Loucy (cell line): Measurements from ENCODE around the gene SIRPA.

ENCODE experiments used
- H2AFZ ChIP-seq: fragments of 200-600 bp; sonication (generic); 2 replicates; pipeline ENCODE4 v1.6.0; 2016; ENCODE audit warnings: antibody characterized with exemption, mild to moderate bottlenecking, low read length, moderate library complexity
- H3F3A ChIP-seq: fragments of 200-600 bp; 2 replicates; pipeline ENCODE4 v1.6.0; 2016; ENCODE audit warnings: antibody characterized with exemption, low read depth, mild to moderate bottlenecking
- H3K27me3 ChIP-seq: fragments of 200-600 bp; sonication (generic); 2 replicates; pipeline ENCODE4 v1.6.1; 2014; ENCODE audit warnings: low read length, mild to moderate bottlenecking; ENCODE audit not compliant: insufficient read depth, poor library complexity, severe bottlenecking
- H3K36me3 ChIP-seq: fragments of 200-600 bp; sonication (generic); 2 replicates; pipeline ENCODE4 v1.6.1; 2016; ENCODE audit warnings: low read length; ENCODE audit not compliant: insufficient read depth
- H3K4me1 ChIP-seq: fragments of 200-600 bp; sonication (generic); 2 replicates; pipeline ENCODE4 v1.5.1; 2014; ENCODE audit warnings: low read length, mild to moderate bottlenecking; ENCODE audit not compliant: insufficient read depth, poor library complexity, severe bottlenecking
- H3K4me2 ChIP-seq: fragments of 200-600 bp; sonication (generic); 2 replicates; pipeline ENCODE4 v1.6.0; 2014; ENCODE audit warnings: antibody characterized with exemption, low read length, low read depth, mild to moderate bottlenecking; ENCODE audit not compliant: poor library complexity, severe bottlenecking
- H3K4me3 ChIP-seq: fragments of 200-600 bp; sonication (generic); 2 replicates; pipeline ENCODE4 v1.5.1; 2014; ENCODE audit warnings: low read length, mild to moderate bottlenecking, mixed read lengths; ENCODE audit not compliant: poor library complexity, severe bottlenecking
- H3K79me2 ChIP-seq: fragments of 200-600 bp; sonication (generic); 2 replicates; pipeline ENCODE4 v1.6.1; 2014; ENCODE audit warnings: low read length; ENCODE audit not compliant: insufficient read depth
- H3K9ac ChIP-seq: fragments of 200-600 bp; sonication (generic); 2 replicates; pipeline ENCODE4 v1.6.0; 2014; ENCODE audit warnings: mild to moderate bottlenecking, low read depth, low read length, moderate library complexity; ENCODE audit not compliant: poor library complexity, severe bottlenecking
- H3K9me2 ChIP-seq: fragments of 200-600 bp; sonication (generic); replicated peaks from 2 replicates; pipeline ENCODE4 v1.6.1; 2016; ENCODE audit warnings: low read depth, low read length, mixed read lengths
- H3K9me3 ChIP-seq: fragments of 200-600 bp; sonication (generic); 2 replicates; pipeline ENCODE4 v1.6.1; 2014; ENCODE audit warnings: mild to moderate bottlenecking, antibody characterized with exemption, low read length, low read depth; ENCODE audit not compliant: insufficient read depth
- H4K20me1 ChIP-seq: fragments of 200-600 bp; sonication (generic); 2 replicates; pipeline ENCODE4 v1.6.0; 2014; ENCODE audit warnings: antibody characterized with exemption, low read length, mild to moderate bottlenecking; ENCODE audit not compliant: insufficient read depth, poor library complexity, severe bottlenecking
- CTCF ChIP-seq: fragments of 200-600 bp; sonication (generic); conservative IDR thresholded peaks from 2 replicates; pipeline ENCODE4 v1.5.1; 2014; ENCODE audit warnings: mild to moderate bottlenecking, antibody characterized with exemption, low read length
- EZH2phosphoT487 ChIP-seq: fragments of 200-600 bp; IDR thresholded peaks from 2 replicates; pipeline ENCODE4 v1.6.1; 2018; ENCODE audit warnings: antibody characterized with exemption, mild to moderate bottlenecking, moderate library complexity, borderline replicate concordance

The SIRPA gene

DNA sequence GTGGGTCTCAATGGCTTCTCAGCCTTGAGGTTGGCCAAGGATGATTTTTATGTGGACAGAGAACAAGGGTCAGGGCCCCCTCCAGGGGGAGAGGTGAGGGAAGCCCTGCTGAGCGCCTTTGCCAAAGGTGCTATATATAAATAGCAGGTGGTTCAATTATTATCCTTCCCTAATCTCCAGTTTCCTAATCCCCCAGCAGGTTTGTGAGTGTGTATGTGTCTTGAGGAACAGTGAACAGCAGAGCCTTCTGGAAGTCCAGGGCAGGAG lies 3.2 kb upstream of the SIRPA start:
- H3K9ac ChIP-seq: no peak overlapping the region
- no peak overlapping the region for H3K4me3 ChIP-seq
- H3K4me2 ChIP-seq: no peak overlapping the region
- TF ChIP-seq EZH2phosphoT487 (no peak), CTCF (no peak)
- no peaks in the 10 kb centered on the region for H3K79me2 ChIP-seq
- H3K4me1 ChIP-seq: no peaks in the 10 kb centered on the region
- no peaks in the 10 kb centered on the region for H3F3A ChIP-seq
- H4K20me1 ChIP-seq: no peaks in the 10 kb centered on the region
- no peaks in the 10 kb centered on the region for H3K9me3 ChIP-seq
- peaks cover 15% of the 10 kb centered on the region for H3K27me3 ChIP-seq
- H3K9me2 ChIP-seq: no peaks in the 10 kb centered on the region
- H3K36me3 ChIP-seq: no peaks in the 10 kb centered on the region
- no peak overlapping the region for H2AFZ ChIP-seq

- no peak for TF ChIP-seq EZH2phosphoT487
- no peaks in the 10 kb centered on the region for H3K9me2 ChIP-seq
- H3K9me3 ChIP-seq: no peaks in the 10 kb centered on the region
- no peak overlapping the region for H2AFZ ChIP-seq
- H3K4me1 ChIP-seq: no peaks in the 10 kb centered on the region
- no peaks in the 10 kb centered on the region for H3K79me2 ChIP-seq
- H3K27me3 ChIP-seq: peaks cover 15% of the 10 kb centered on the region
- H4K20me1 ChIP-seq: no peaks in the 10 kb centered on the region
- H3K4me3 ChIP-seq: no peak overlapping the region
- peak overlapping the region; percentile 73 for H3K4me2 ChIP-seq
- no peak overlapping the region for H3K9ac ChIP-seq
- no peaks in the 10 kb centered on the region for H3K36me3 ChIP-seq
- no peaks in the 10 kb centered on the region for H3F3A ChIP-seq
Measured at GRCh38 chr20:1893721-1894470, 1.3 kb upstream of the SIRPA start.

GRCh38 chr20:1894471-1894950 lies 696 bp upstream of the SIRPA start:
- no peaks in the 10 kb centered on the region for H3K79me2 ChIP-seq
- peaks cover 15% of the 10 kb centered on the region for H3K27me3 ChIP-seq
- no peaks in the 10 kb centered on the region for H3F3A ChIP-seq
- no peaks in the 10 kb centered on the region for H3K9me2 ChIP-seq
- no peaks in the 10 kb centered on the region for H4K20me1 ChIP-seq
- no peak overlapping the region for H3K9ac ChIP-seq
- no peaks in the 10 kb centered on the region for H3K36me3 ChIP-seq
- no peak overlapping the region; the same call in 1 of the 2 replicates for H2AFZ ChIP-seq
- H3K4me3 ChIP-seq: peak overlapping the region; percentile 69
- no peaks in the 10 kb centered on the region for H3K4me1 ChIP-seq
- peak overlapping the region; percentile 73 for H3K4me2 ChIP-seq
- TF ChIP-seq CTCF (no peak), EZH2phosphoT487 (no peak)
- H3K9me3 ChIP-seq: no peaks in the 10 kb centered on the region
